Renal pelvis (tissue), 4 donors: ENCODE results near the gene STOM. TPM values are rescaled to one million over a fixed set of nuclear protein-coding genes. Genes with fewer than 3 reads are reported as not detected.
"Not testable (repeated sequence)": the region's sequence is repeated elsewhere in the genome, so short reads cannot be mapped to it uniquely, and the experiment has no call there.

Source experiments
- DNase-seq: peaks from one replicate; pipeline ENCODE4 v3.0.0-alpha.2; 2013
- polyA plus RNA-seq, 3 donors: library from polyadenylated mRNA; unstranded; fragments of 120-200 nt; gene quantifications; one replicate each; pipeline ENCODE4 v1.2.1, GENCODE V29; 2013; ENCODE audit not compliant: insufficient read length in 3 of 3

STOM gene
- polyA plus RNA-seq, 3 donors: 70.9 to 81.7 (median 74.5) TPM

- no peak for DNase-seq
These were observed 66.3 kb downstream of the STOM start for GRCh38 chr9:121303456-121304451.

GRCh38 chr9:121302786-121303185, 67.3 kb downstream of the STOM start:
- DNase-seq: no peak

GRCh38 chr9:121302341-121302740, 67.7 kb downstream of the STOM start:
- DNase-seq: no peak

GRCh38 chr9:121301881-121302286, 68.2 kb downstream of the STOM start:
- no peak for DNase-seq

- no peak for DNase-seq
These were observed 69.5 kb downstream of the STOM start for GRCh38 chr9:121300283-121301119.

GRCh38 chr9:121299467-121300282, 70.4 kb downstream of the STOM start:
- DNase-seq: no peak

- DNase-seq: peak; percentile 30
These were observed 71.2 kb downstream of the STOM start for GRCh38 chr9:121298689-121299466.

DNA sequence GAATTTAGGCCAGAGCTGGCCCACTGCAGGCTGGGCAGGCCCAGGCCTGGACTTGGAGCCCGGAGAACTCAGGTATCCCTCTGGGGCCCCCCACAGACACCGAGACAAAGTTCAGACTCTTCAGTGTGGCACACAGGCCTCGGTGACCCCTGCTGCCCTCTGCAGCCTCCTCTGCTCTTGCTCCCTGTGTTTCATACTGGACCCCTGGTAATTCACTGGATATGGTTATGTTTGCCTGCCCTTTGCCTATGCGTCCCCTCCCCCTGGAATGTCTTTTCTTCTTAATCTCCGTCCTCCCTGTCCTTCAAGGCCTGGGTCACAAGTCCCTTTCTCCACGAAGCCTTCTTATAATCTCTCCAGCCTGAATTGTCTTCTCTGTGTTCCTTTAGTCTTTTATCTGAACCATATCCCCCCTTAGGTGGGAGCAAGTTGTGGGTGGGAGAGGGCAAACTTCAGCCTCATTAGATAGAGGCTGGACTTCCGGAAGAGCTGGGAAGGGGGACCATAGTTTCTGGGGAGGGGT, 72.0 kb downstream of the STOM start:
- no peak for DNase-seq

- no peak for DNase-seq
These were observed 72.7 kb downstream of the STOM start for GRCh38 chr9:121297389-121297788.

DNA sequence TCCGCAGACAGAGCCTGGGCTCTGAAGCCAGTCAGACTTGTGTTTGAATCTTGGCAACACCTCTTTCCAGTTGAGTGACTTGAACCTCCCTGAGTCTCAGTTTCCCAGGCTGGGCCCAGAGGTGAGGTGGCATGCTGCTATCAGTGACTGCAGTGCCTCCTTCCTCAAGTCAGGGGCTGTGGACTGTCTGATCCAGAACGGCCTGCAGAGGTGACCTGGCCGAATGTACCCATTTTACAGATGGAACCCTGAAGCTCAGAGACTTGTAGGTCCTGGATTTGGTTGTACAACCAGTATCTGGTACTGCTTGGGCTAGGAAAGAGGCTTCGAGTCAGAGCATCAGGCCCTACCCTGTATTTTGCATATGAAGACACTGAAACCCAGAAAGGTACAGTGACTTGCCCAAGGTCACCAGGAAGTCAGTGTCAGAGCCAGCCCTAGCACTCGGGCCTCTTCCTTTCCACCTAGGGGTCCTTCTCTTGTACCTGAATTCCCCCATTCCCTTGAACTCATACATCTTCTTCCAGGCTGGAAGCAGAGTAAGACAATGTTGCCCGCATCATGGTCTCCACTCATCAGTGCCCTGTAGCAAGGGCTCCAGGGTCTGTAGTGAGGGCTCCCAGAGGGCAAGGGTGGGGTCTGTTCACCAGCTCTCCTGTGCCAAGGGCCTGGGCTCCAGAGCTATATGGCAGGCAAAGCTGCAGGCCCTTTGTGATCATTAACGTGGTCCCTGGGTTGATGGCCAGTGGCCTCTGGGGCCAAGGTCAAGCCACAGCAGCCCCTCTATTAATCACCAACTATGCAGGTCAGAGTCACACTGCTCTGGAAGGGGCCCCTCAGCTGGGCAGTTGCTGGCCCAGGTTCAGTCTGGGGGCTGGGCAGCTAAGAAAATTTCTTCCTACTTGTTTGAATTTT, 73.6 kb downstream of the STOM start:
- no peak for DNase-seq

GRCh38 chr9:121295662-121296191, 74.3 kb downstream of the STOM start:
- DNase-seq: no peak

- no peak for DNase-seq
These were observed 75.0 kb downstream of the STOM start for GRCh38 chr9:121294866-121295661.

GRCh38 chr9:121294151-121294743, 75.8 kb downstream of the STOM start:
- no peak for DNase-seq

DNA sequence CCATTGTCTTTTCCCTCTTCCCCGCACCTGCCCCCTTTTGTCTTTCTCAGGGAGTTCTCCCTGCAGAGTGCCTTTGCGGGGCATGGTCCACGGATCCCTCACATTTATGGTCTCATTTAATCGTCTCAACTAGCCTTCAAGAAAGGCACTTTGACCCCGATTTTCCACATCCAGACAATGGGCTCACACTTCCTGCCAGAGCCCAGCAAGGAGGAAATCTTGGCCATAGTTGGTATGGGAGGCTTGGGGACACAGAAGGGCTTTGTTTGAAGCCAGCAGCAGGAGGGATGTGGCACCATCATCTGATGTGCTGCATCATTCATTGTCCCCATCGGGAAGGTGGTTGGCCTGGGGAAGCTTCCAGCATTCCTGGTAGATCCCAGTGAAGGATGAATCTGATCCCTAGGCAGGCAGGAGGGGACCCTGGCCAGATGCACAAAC, 77.2 kb downstream of the STOM start:
- no peak for DNase-seq

- DNase-seq: no peak
These were observed 78.0 kb downstream of the STOM start for GRCh38 chr9:121292051-121292450.

- not testable (repeated sequence) for DNase-seq
These were observed 78.5 kb downstream of the STOM start for GRCh38 chr9:121291536-121291935.

- DNase-seq: no peak
These were observed 80.2 kb downstream of the STOM start for GRCh38 chr9:121289772-121290370.
